Myocyte (in vitro differentiated cells): ENCODE measurements around the gene OSGEP. TPM values are rescaled to one million over a fixed set of nuclear protein-coding genes. Genes with fewer than 3 reads are reported as not detected.

ENCODE experiments used
- DNase-seq: peaks from one replicate; pipeline ENCODE4 v3.0.0-alpha.2; 2012; ENCODE audit warnings: low read depth
- total RNA-seq: library from RNA; depleted of rRNA; stranded (reverse); fragments of >200 nt; gene quantifications from 2 replicates; pipeline ENCODE4 v1.2.3, GENCODE V29; 2014

OSGEP gene
- total RNA-seq, 1 donor from 2014 or later, result 33.2 TPM

GRCh38 chr14:20400589-20400964 lies 54.0 kb downstream of the OSGEP start:
- DNase-seq, result no peak

GRCh38 chr14:20397511-20397910 lies 57.1 kb downstream of the OSGEP start:
- no peak for DNase-seq

Other genes with a start within 250 kb of the OSGEP start
- not detected in 2 replicates for gene OR11H6, start 231.1 kb downstream of the OSGEP start, total RNA-seq
- gene OR11H7, start 225.8 kb downstream of the OSGEP start, total RNA-seq, result not detected in 2 replicates
- not detected in 2 replicates for gene OR11H4, start 215.5 kb downstream of the OSGEP start, total RNA-seq
- gene TTC5, start 148.9 kb downstream of the OSGEP start, total RNA-seq, result 9.6 and 11.3 TPM in 2 replicates
- gene CCNB1IP1, start 121.5 kb downstream of the OSGEP start, total RNA-seq, result 39.9 and 50.2 TPM in 2 replicates
- gene PARP2, start 111.2 kb downstream of the OSGEP start, total RNA-seq, result 17.2 and 21.1 TPM in 2 replicates
- gene TEP1, start 41.3 kb downstream of the OSGEP start, total RNA-seq, result 17.1 and 21.8 TPM in 2 replicates
- 0.05 and 0.16 TPM in 2 replicates for gene KLHL33, start 18.6 kb downstream of the OSGEP start, total RNA-seq
- gene APEX1, start 414 bp upstream of the OSGEP start, total RNA-seq, result 125 and 145 TPM in 2 replicates
- gene PIP4P1, start 6.6 kb upstream of the OSGEP start, total RNA-seq, result 21.1 and 22.2 TPM in 2 replicates
- 4.9 and 5.2 TPM in 2 replicates for gene PNP, start 14.6 kb upstream of the OSGEP start, total RNA-seq
- not detected in 2 replicates for gene RNASE10, start 50.7 kb upstream of the OSGEP start, total RNA-seq
- not detected in 2 replicates for gene RNASE9, start 106.2 kb upstream of the OSGEP start, total RNA-seq
- gene RNASE11, start 133.2 kb upstream of the OSGEP start, total RNA-seq, result not detected in 2 replicates
- not detected in 2 replicates for gene RNASE12, start 136.6 kb upstream of the OSGEP start, total RNA-seq
- gene OR6S1, start 186.9 kb upstream of the OSGEP start, total RNA-seq, result not detected in 2 replicates
- 4.7 and 7.2 TPM in 2 replicates for gene RNASE4, start 229.7 kb upstream of the OSGEP start, total RNA-seq
- 0.42 and 1.4 TPM in 2 replicates for gene ANG, start 234.0 kb upstream of the OSGEP start, total RNA-seq